Stimulated activated CD4-positive, alpha-beta T cell treated with anti-CD3 and anti-CD28 coated beads, TNF-alpha, amount 100 ng/mL, for 24 hours (primary cell): ENCODE data around the gene ZNF483.
"Not testable (repeated sequence)": the region's sequence is repeated elsewhere in the genome, so short reads cannot be mapped to it uniquely, and the experiment has no call there.

Experiments used
- DNase-seq, 3 experiments: peaks; one replicate each; pipeline ENCODE4 v3.0.0-alpha.2; 2020; ENCODE audit warnings: low read depth in 3 of 3

The ZNF483 gene

DNA sequence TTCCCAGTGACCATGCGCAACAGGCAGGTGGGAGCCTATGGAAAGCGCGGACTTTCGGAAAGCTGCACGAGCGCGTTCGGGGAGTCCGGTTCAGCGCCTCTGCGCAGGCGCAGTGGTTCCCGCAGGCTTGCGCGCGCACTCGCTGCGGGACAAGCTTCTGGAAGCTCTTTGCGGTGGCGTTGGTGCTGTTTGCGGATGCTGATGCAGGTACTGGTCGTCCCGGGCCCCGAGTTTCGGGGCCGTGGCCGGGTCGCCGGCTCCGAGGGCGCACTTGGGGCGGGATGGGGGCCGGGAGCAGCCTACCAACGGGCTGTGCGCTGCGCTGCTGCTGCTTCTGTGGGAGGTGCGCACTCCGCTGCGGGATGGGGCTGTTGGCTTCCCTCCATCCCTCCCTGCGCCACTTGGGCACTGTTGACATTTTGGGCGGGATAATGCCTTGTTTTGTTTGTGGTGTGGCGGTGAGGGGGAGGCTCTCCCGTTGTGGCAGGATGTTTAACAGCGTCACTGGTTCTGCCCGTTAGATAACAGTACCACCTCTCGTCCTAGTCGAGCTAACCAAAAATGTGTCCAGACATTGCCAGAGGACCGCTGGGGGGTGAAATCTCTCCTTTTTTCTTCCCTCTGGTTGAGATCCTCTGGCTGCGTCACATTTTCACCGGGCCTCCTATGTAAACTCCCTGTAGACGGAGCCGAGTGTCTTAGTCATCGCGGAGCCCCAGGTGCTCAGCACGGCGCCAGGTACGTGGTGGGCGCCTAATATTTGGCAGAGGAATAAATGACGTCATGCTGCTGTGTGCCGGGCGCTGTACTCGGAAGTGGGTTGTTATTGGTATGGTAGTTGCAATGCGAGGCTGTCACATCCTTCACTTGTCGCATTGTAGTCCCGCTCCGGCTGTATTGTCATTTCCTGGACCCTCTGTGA, at the start of gene ZNF483:
ZNF483 (plus strand) TSS at position 124 of the 922 bp plus-strand sequence. CDS start 2,217 bp downstream, outside the sequence.
- peak; percentile 36 to 69 (median 49) for DNase-seq

DNA sequence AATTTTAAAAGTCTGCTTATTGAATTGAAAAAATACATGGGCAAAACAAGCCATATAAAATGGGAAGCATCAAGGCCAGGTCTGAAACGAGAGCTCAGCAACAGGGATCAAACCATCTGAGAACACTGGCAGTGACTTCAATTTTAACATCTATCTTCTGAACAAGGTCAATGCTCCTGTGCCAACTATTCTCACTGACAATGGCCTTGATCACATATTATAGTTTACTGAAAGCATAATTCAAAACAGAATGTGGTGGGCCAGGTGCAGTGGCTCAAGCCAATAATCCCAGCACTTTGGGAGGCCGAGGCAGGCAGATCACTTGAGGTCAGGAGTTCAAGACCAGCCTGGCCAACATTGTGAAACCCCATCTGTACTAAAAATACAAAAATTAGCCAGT, 49.8 kb upstream of the ZNF483 start:
- no peak for DNase-seq

DNA sequence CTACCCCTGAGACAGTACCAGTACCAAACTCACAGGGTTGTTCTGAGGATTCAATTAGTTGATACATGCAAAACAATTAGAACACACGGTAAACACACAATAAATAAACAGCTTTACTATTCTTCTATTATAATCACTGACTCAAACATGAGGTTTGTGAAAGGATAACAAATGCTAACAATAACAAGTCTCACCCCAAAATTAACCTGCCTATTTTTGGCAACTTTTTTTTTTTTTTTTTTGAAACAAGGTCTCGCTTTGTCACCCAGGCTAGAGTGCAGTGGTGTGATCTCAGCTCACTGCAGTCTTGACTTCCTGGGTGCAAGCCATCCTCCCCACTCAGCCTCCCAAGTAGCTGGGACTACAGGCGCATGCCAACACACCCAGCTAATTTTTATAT, 47.3 kb upstream of the ZNF483 start:
- DNase-seq, result no peak

DNA sequence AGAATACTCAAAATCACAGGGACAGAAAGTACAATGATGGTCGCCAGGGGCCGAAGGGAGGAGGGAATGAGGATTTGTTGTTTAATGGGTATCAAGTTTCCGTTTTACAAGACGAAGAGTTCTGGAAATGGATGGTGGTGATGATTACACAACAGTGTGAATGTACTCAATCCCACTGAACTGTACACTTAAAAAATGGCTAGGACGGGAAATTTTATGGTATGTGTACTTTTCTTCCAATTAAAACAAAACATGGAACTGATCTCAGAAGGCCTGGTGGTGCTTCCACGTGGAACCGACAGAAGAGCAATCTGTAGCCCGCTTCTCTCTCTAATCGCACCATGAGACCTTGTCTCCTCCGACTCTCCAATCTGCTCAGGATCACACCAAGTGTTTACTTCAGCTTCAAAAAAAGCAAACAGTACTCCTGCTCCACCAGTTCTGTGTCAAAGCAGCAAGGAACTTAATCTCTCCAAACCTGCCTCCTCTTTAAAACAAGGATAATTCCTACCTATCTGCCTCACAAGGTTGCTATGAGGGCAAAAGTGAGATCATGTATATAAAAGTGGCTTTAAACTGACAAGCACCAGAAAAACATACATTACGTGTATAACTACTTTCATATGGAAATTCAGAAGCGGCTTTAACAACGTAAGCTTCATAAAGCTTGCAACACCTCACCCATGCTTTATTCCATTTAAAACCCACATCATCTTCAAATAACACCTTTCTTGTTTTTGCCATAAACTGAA, 42.9 kb upstream of the ZNF483 start:
- DNase-seq, result no peak

DNA sequence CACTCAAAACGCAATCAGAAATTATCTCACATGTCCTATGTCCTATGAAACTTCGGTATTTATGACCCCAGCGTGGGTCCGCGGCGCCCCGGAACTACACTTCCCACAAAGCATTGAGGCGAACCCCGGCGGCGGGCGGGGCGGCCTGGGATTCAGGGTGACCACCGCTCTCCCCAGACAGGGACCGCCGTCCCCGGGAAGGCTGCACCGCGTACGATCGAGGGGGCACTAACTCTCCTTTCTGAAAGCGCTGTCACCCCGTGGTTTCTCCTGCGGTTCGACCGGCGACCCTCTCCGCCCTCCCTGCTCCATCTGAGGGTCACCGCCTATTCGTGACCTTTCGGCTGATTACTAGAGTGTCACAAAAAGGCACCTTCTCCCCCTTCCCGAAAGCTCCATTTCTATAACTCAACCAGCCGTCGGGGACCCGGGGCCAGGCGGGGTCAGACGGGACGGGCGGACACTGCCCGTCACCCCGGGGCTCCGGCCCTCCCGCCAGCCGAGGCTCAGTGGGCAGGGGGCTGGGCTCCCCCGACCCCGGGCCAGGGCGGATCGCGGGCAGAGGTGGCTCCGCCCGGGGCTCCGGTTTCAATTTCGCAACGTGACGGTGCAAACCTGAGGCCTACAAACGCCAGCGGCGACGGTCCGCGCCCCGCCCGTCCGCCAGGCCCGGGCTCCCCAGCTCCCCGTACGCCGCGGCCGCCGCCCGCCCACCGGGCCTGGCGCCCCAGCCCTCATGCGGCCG, 42.1 kb upstream of the ZNF483 start:
- peak; percentile 14 to 64 (median 31) for DNase-seq

DNA sequence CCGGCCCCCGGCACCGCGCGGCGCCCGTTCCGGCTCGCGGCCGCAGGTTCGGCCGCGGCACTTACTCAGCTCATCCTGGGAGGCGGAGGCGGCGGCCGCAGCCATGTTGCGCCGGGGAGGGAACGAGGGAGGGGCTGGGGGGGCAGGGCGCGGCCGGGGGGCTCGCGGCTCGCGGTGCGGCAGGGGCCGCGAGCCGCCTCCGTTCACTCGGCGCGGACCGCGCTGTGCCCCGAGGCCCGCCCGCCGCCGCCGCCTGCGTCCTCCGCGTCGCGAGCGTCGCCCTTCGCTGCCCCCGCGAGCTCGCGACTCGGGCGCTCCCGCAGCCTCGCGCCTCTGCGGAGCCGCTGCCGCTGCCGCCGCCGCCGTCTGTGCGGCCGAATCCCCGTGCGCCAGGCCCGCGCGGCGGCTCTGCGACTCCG, 41.5 kb upstream of the ZNF483 start:
- peak; percentile 19 to 46 (median 23) for DNase-seq

DNA sequence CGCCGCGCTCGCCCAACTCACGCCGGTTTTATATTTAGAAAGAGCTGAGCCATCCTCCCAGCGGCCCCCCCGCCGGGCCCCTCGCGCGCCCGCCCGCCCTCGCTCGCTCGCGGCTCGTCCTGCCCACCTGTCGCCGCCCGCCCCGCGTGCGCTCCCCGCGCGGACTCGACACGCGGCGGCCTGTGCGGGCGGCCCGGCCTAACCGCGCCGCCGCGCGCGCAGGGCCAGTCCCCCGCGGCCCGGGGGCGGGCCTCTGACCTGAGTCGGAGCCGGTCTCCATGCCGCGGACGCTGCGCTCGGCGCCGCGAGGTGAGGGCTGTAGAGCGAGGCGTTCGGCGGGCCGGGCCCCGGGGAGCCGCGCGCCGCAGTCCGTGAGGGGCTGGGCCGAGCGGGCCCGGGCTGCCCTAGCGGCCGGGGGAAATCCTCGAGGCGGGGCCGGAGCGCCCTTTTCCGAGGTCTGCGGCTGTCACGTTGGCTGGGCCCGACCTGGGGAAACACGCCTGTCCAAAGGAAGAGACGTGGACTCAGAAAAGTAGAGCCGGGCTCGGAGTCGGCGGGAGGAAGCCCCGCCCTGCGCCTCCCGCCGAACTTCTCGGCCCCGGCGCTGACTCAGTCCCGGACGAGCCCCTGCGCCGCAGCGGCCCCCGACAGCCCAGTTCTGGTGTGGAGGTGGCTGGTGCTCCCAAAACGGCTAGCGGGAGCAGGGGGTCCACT, 41.0 kb upstream of the ZNF483 start, which contains the start of gene ECPAS:
ECPAS (minus strand) TSS at position 526 of the 714 bp plus-strand sequence. CDS start 11,465 bp downstream, outside the sequence.
- peak; percentile 29 to 69 (median 40) for DNase-seq

DNA sequence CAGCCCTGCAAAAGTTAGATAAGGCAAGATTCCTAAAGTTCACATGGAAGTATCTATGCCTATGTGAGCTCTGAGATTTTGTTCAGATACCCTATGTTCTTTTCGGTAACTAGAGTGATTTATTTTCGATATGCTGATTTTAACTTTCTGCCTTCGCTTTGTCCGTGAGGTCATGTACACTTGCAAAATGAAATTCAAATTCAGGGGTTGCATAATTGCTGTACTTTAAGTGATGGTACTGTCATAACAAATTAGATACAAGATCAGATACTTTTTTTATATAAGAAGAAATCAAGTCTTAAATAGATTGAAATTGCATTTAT, 40.4 kb upstream of the ZNF483 start:
- DNase-seq, result no peak

DNA sequence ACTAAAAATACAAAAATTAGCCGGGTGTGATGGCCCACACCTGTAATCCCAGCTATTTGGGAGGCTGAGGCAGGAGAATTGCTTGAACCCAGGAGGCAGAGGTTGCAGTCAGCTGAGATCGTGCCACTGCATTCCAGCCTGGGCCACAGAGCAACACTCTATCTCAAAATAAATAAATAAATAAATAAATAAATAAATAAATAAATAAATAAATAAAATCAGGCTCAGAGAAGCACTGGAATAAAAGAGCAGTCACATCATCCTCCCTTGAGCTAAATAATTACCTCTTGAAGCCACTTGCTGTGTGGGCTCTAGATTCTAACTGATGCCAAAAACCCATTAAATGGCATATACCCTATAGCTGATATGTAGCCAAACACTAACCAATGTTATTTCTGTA, 27.8 kb upstream of the ZNF483 start:
- not testable (repeated sequence) for DNase-seq

DNA sequence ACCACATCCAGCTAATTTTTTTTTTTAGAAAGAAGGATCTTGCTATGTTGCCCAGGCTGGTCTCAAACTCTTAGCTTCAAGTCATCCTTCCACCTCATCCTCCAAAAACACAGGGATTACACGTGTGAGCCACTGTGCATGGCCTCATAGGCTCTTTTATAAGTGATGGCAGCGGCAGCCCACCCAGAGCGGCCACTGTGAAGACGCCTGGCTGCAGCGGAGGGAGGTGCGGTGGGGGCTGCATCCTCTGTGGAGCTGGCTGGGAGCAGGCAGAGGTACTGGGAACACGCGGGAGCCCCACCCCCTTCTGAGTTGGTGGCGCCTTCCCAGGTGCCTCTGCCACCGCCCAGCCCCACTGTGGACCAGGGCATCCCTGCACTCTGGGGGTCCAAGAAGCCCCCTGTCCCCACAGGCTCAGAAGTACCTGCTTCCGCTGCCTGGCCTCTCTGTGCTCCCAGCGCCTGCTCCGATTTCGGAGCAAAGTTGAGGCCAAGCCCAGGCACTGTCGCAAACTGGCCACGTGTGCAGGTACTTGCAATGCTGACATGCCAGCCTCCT, 23.9 kb upstream of the ZNF483 start:
- DNase-seq, result no peak

DNA sequence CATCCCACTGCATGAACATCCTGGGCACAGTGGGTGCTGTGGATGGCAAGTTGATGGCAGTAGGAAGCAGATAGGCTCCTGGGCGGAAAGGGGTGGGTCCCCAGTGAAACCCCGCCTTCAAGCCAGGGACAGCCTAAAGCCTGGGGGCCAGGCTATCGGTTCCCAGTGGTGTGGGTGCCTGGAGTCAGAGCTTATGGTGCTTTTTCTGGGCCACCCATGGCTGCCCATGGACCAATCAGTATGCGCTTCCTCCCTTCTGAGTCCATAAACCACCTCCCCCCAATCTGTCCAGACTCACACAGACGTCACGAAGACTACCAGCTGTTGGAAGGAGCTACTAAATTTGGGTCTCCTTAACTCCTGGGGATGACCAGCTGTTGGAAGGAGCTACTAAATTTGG, 23.3 kb upstream of the ZNF483 start:
- DNase-seq, result no peak

DNA sequence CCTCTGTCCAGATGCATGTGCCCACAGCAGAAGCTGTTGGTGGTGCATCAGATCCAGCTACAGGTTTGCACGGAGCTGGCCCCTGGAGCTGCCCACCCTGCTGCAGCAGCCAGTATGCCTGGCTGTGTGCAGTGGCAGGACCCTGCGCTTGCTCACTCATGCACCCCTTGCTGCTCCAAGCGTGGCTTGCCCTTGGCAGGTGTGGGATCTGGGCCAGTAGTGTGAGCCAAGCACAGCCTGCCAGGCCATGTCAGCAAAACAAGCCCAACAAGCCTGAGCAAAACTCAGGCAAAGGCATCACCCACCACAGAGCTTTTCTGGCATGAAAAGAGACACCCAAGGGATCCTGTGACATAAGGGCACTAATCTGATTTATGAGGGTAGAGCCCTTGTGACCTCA, 22.5 kb upstream of the ZNF483 start:
- DNase-seq, result no peak

DNA sequence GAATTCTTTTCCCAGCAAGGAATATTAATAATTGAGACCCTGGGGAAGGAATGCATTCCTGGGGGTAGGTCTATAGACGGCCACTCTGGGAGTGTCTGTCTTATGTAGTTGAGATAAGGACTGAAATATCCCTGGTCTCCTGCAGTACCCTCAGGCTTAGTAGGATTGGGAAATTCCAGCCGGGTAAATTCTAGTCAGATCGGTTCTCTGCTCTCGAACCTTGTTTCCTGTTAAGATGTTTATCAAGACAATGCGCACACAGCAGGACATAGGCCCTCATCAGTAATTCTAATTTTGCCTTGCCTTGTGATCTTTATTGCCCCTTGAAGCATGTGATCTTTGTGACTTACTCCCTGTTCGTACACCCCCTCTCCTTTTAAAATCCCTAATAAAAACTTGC, 13.4 kb upstream of the ZNF483 start:
- DNase-seq, result not testable (repeated sequence)

DNA sequence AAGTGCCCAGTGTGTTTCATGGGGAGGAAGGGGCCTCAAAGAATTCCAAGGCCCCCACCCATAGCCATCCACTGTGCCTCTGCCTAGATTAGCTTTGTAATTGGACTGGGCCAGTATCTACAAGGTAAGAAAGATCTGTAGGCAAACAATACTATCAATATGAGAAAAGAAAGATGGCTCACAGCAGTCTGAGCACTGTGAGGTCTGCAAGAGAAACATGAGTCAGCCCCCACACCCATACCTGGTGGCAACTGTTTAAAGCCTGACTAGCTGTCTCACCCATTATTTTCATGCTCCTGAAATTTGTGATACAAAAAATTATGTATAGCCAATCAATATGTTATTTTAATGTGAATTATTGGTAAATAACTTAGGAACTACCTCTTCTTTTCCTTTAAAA, 10.0 kb upstream of the ZNF483 start:
- DNase-seq, result no peak

DNA sequence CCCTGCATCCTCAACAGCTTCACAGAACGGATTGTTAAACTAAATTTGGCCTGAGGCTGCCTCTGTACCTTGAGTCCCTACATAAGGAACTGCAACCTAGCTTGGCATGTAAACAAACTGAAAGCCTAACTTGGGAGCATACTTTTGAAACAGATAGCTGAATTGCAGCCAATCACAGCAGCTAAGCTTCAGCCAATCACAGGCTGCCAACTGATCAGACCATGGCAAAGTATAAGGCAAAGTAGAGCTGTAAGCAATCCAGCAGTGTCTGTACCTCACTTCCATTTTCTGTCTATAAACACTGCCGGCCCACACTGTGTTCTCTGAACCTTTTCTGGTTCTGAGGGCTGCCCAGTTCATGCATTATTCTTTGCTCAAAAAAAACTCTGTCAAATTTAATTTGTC, 8.9 kb upstream of the ZNF483 start:
- no peak for DNase-seq

DNA sequence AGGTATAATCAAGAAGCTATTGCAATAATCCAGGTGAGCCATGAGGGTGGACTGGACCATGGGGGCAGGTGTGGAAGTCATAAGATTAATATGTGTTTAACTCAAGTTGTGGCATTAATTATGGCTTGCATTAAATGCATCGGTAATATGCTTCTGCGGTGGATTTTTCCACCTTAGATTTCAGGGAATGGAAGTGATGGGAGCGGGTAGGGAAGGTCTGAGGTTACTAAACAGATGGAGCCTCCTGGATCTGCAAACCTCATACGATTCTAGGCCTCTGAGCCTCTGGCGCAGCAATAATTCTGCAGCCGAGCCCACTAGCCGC, 286 bp upstream of the ZNF483 start:
- no peak for DNase-seq

DNA sequence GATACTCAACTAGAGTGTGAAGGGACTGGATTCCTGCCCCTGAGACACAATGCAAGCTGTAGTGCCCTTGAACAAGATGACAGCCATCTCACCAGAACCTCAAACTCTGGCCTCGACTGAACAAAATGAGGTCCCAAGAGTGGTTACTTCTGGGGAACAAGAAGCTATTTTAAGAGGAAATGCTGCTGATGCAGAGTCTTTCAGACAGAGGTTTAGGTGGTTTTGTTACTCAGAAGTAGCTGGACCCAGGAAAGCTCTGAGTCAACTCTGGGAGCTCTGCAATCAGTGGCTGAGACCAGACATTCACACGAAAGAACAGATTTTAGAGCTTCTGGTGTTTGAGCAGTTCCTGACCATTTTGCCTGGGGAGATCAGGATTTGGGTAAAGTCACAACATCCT, 2.4 kb downstream of the ZNF483 start:
- no peak for DNase-seq

DNA sequence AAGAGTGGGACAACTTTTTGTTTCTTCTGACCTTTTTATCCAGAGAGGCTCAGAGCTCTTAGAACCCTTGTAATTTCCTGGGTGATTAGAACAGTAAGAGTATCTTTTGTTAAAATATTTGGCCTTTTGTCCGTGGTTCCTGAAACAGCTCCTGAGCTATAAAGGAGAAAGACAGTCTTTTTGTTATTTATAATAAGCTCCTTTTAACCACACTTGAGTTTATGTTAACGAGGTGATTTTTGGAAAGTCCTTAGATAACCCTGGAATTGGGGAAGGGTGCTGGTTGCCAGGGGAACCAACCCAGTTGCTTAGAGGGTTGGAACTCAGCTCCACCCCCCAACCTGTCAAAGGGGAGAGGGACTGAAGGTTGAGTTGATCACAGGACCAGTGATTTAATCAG, 4.8 kb downstream of the ZNF483 start:
- no peak for DNase-seq

DNA sequence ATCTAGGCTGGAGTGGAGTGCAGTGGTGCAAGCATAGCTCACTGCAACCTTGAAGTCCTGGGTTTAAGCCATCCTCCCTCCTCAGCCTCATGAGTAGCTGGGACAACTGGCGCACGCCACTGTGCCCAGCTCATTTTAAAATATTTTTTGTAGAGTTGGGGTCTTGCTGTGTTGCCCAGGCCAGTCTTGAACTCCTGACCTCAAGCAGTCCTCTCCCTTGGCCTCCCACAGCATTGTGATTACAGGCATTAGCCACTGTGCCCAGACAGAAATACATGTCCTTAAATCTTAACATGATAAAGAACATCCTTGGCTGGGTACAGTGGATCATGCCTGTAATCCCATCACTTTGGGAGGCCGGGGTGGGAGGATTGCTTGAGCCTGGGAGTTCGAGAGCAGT, 6.7 kb downstream of the ZNF483 start:
- no peak for DNase-seq

DNA sequence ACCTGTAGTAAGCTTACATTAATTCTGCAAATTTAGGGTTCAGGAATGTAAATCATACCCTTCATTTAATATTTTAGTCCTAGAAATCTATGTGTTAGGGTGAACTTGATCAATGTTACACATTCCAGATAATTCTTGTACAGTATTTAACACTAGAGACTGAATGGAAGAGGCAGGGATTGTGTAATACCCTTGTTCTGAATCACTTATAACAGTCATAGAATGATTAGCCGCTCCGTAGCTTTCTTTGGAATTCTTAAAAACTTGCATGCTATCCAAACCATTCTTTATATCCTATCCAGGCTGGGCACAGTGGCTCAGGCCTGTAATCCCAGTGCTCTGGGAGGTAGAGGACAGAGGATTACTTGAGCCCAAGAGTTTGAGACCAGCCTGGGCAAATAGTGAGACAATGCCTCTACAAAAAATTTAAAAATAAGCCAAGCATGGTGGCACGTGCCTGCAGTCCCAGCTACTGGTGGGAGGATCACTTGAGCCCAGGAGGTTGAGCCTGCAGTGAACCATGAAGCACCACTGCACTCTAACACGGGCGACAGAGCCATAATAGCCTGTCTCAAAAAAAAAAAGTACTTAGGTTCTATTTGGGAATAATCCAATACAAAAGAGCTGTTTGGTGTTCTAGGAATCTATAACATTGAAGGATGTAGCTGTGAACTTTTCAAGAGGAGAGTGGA, 8.3 kb downstream of the ZNF483 start:
- DNase-seq, result no peak
